GM19238 (cell line): ENCODE data around the gene ESRRG.

Experiments used
- DNase-seq: peaks from one replicate; pipeline ENCODE4 v3.0.0; 2011; ENCODE audit warnings: low spot score; ENCODE audit not compliant: insufficient read length

ESRRG gene

GRCh38 chr1:216723274-216723780, at the start of gene ESRRG:
Gene ESRRG, minus strand, starts transcription at chr1:216723429. Its CDS starts 130 bp downstream, at chr1:216723299.
- no peak for DNase-seq

GRCh38 chr1:216771922-216772321, 48.7 kb upstream of the ESRRG start:
- DNase-seq, result no peak

- no peak for DNase-seq
These were observed 43.6 kb upstream of the ESRRG start for GRCh38 chr1:216766633-216767327.

GRCh38 chr1:216765346-216766300, 42.4 kb upstream of the ESRRG start:
- DNase-seq, result no peak

GRCh38 chr1:216758161-216758560, 34.9 kb upstream of the ESRRG start:
- no peak for DNase-seq

- DNase-seq, result no peak
These were observed 33.9 kb upstream of the ESRRG start for GRCh38 chr1:216757110-216757509.

- no peak for DNase-seq
These were observed 27.7 kb upstream of the ESRRG start for GRCh38 chr1:216750961-216751360.

- no peak for DNase-seq
These were observed 26.9 kb upstream of the ESRRG start for GRCh38 chr1:216750031-216750627.

- no peak for DNase-seq
These were observed 26.0 kb upstream of the ESRRG start for GRCh38 chr1:216749232-216749631.

- DNase-seq, result no peak
These were observed 19.4 kb upstream of the ESRRG start for GRCh38 chr1:216742625-216743024.

- no peak for DNase-seq
These were observed 17.1 kb upstream of the ESRRG start for GRCh38 chr1:216740331-216740730.

- DNase-seq, result no peak
These were observed 16.6 kb upstream of the ESRRG start for GRCh38 chr1:216739793-216740192.

- no peak for DNase-seq
These were observed 8.9 kb upstream of the ESRRG start for GRCh38 chr1:216732121-216732520.

GRCh38 chr1:216731562-216731961, 8.3 kb upstream of the ESRRG start:
- DNase-seq, result no peak

- no peak for DNase-seq
These were observed 3.2 kb upstream of the ESRRG start for GRCh38 chr1:216726435-216726834.

GRCh38 chr1:216722821-216723220, 408 bp downstream of the ESRRG start:
- DNase-seq, result no peak

GRCh38 chr1:216721863-216722262, 1.4 kb downstream of the ESRRG start:
- DNase-seq, result no peak

GRCh38 chr1:216721062-216721461, 2.2 kb downstream of the ESRRG start:
- no peak for DNase-seq

- no peak for DNase-seq
These were observed 11.5 kb downstream of the ESRRG start for GRCh38 chr1:216711712-216712111.

- no peak for DNase-seq
These were observed 12.5 kb downstream of the ESRRG start for GRCh38 chr1:216710598-216711333.

GRCh38 chr1:216710055-216710454, 13.2 kb downstream of the ESRRG start:
- DNase-seq, result no peak
